ENCODE data around the gene ASAH2B. TPM values are rescaled to one million over a fixed set of nuclear protein-coding genes. Genes with fewer than 3 reads are reported as not detected.

Gene ASAH2B
- total RNA-seq, 2 experiments from 2014 or later = 1.4 to 1.6 TPM

GRCh38 chr10:50807851-50808776 is 68.4 kb downstream of the ASAH2B start:
- Histone ChIP-seq H3K36me3 (ENCODE audit: insufficient read depth, low read length) (no peaks in the 10 kb centered on the region), H3K27ac (ENCODE audit: low read depth in 1 of 2, low read length in 2 of 2) (no peak overlapping the region), H3K4me3 (ENCODE audit: low read length) (no peak overlapping the region), H3K4me1 (ENCODE audit: insufficient read depth, low read length) (no peaks in the 10 kb centered on the region), H3K27me3 (ENCODE audit: control insufficient read depth in 1 of 2, insufficient read depth in 2 of 2, low read length in 2 of 2) (peaks cover 0 to 3% of the 10 kb centered on the region in 2 experiments), H3K9me3 (ENCODE audit: control insufficient read depth in 1 of 2, insufficient read depth in 1 of 2, low read length in 2 of 2) (no peaks in the 10 kb centered on the region)
- Mint-ChIP-seq H3K9me3 (no peaks in the 10 kb centered on the region), H3K4me1 (ENCODE audit: low read depth) (no peaks in the 10 kb centered on the region), H3K27ac (no peak overlapping the region), H3K36me3 (ENCODE audit: low read depth) (no peaks in the 10 kb centered on the region), H3K27me3 (peaks cover 3% of the 10 kb centered on the region), H3K4me3 (no peak overlapping the region)
- no peak for ATAC-seq (ENCODE audit: poor library complexity)
- ChIA-PET CTCF (no interaction called here), POLR2A (no interaction called here)
- intact Hi-C loops (cut with DNase I, micrococcal nuclease) = no loop called here
- no peak for DNase-seq
- no peak for TF ChIP-seq CTCF (IDR thresholded peaks at IDR 0.05)

Other genes starting within 250 kb of the ASAH2B start
- 10 to 100 TPM; 24.8 to 25.2 TPM for gene SGMS1, start 116.0 kb upstream of the ASAH2B start, total RNA-seq
- gene A1CF, start 145.7 kb downstream of the ASAH2B start, total RNA-seq = not detected

All from CD4-positive, alpha-beta T cell (primary cell).